Caco-2 (cell line): ENCODE data around the gene SDCBP2. TPM values are rescaled to one million over a fixed set of nuclear protein-coding genes. Genes with fewer than 3 reads are reported as not detected.

Experiments
- BruUV-seq: library from RNA; stranded (reverse); fragments of 400-500 nt; replicated peaks from 2 replicates; lab custom pipeline; 2021; lab: Mats Ljungman, UMichigan
- CTCF ChIA-PET: fragments of 300-600 bp; sonication (Branson Sonifier 250); formaldehyde crosslinking; loops from one replicate; lab custom pipeline; 2022; ENCODE audit warnings: antibody characterized with exemption; lab: Charles Lee
- POLR2A ChIA-PET: fragments of 300-600 bp; sonication (Branson Sonifier 250); formaldehyde crosslinking; loops from one replicate; lab custom pipeline; 2022; ENCODE audit warnings: antibody characterized with exemption; lab: Charles Lee
- DNase-seq, 2 experiments: peaks; one replicate each; pipeline versions ENCODE4 v3.0.0 to v3.0.0-alpha.2; 2020 to 2022
- H3K27me3 ChIP-seq: replicated peaks from 2 replicates; pipeline ENCODE4 v1.6.0; 2011; ENCODE audit warnings: low read length; ENCODE audit not compliant: control insufficient read depth, insufficient read depth
- H3K36me3 ChIP-seq: 2 replicates; pipeline ENCODE4 v1.5.1; 2011; ENCODE audit warnings: low read length; ENCODE audit not compliant: control insufficient read depth, insufficient read depth
- H3K4me1 ChIP-seq: fragments of 250-450 bp; sonication (Bioruptor Pico); 2 replicates; pipeline ENCODE4 v1.5.1; 2020; ENCODE audit warnings: mild to moderate bottlenecking
- H3K4me3 ChIP-seq: 2 replicates; pipeline ENCODE4 v1.5.1; 2011; ENCODE audit warnings: low read depth, mild to moderate bottlenecking, control low read depth, low read length
- H3K9me3 ChIP-seq: fragments of 250-450 bp; sonication (Bioruptor Pico); 2 replicates; pipeline ENCODE4 v1.5.1; 2020; ENCODE audit warnings: mild to moderate bottlenecking, moderate library complexity
- H3K27ac Mint-ChIP-seq: one replicate; pipeline ENCODE4 v1.8.0; 2022; ENCODE audit warnings: mixed read lengths; ENCODE audit not compliant: unreplicated experiment
- H3K27me3 Mint-ChIP-seq: one replicate; pipeline ENCODE4 v1.8.0; 2022; ENCODE audit warnings: mixed read lengths; ENCODE audit not compliant: insufficient read depth, unreplicated experiment
- H3K36me3 Mint-ChIP-seq: one replicate; pipeline ENCODE4 v1.8.0; 2022; ENCODE audit warnings: mild to moderate bottlenecking, mixed read lengths; ENCODE audit not compliant: insufficient read depth, unreplicated experiment
- H3K4me1 Mint-ChIP-seq: one replicate; pipeline ENCODE4 v1.8.0; 2022; ENCODE audit warnings: low read depth, mixed read lengths; ENCODE audit not compliant: unreplicated experiment
- H3K4me3 Mint-ChIP-seq: one replicate; pipeline ENCODE4 v1.8.0; 2022; ENCODE audit warnings: mild to moderate bottlenecking, moderate library complexity, mixed read lengths; ENCODE audit not compliant: unreplicated experiment
- H3K9me3 Mint-ChIP-seq: one replicate; pipeline ENCODE4 v1.8.0; 2022; ENCODE audit warnings: mixed read lengths; ENCODE audit not compliant: unreplicated experiment
- CTCF ChIP-seq, 2 experiments: fragments of 200-600 bp in 1 of 2; IDR thresholded peaks; 1 replicate in 1 of 2; 2 replicates in 1 of 2; pipeline versions ENCODE4 v1.5.1 to v1.8.0; 2011 to 2022; ENCODE audit warnings: antibody characterized with exemption in 1 of 2, control low read depth in 1 of 2, inconsistent platforms in 1 of 2, low read depth in 1 of 2, low read length in 1 of 2, mild to moderate bottlenecking in 1 of 2, moderate library complexity in 1 of 2; ENCODE audit not compliant: insufficient read depth in 1 of 2, severe bottlenecking in 1 of 2, unreplicated experiment in 1 of 2
- intact Hi-C: fragments of 100-400 bp; cut with micrococcal nuclease; formaldehyde crosslinking; loops from one replicate; pipeline ENCODE4 v1.10.0; 2022; ENCODE audit not compliant: unreplicated experiment
- total RNA-seq: library from RNA; stranded (reverse); gene quantifications from 2 replicates; pipeline ENCODE4 v1.2.3, GENCODE V29; 2022

Gene SDCBP2
- total RNA-seq, 1 experiment from 2014 or later, result 2.0 TPM

GRCh38 chr20:1307571-1307971 is 21.4 kb downstream of the SDCBP2 start:
- no peak for TF ChIP-seq CTCF (IDR thresholded peaks at IDR 0.05; ENCODE audit: insufficient read depth in 1 of 2, low read depth in 1 of 2, low read length in 1 of 2, severe bottlenecking in 1 of 2, unreplicated experiment in 1 of 2)
- Mint-ChIP-seq H3K4me3 (no peak overlapping the region), H3K27me3 (peaks cover under 1% of the 10 kb centered on the region), H3K36me3 (no peaks in the 10 kb centered on the region), H3K27ac (no peak overlapping the region), H3K4me1 (no peaks in the 10 kb centered on the region), H3K9me3 (no peaks in the 10 kb centered on the region)
- H3K36me3 ChIP-seq, result no peaks in the 10 kb centered on the region
- BruUV-seq, result no TSS peak
- no peak overlapping the region for H3K4me3 ChIP-seq
- DNase-seq, result no peak
- CTCF ChIA-PET, result no interaction called here
- H3K9me3 ChIP-seq, result no peaks in the 10 kb centered on the region
- H3K4me1 ChIP-seq, result no peaks in the 10 kb centered on the region
- POLR2A ChIA-PET, result no interaction called here
- no peaks in the 10 kb centered on the region for H3K27me3 ChIP-seq
- intact Hi-C loops, result no loop called here

- Histone ChIP-seq H3K9me3 (no peaks in the 10 kb centered on the region), H3K4me3 (no peak overlapping the region), H3K4me1 (no peaks in the 10 kb centered on the region), H3K27me3 (no peaks in the 10 kb centered on the region), H3K36me3 (no peaks in the 10 kb centered on the region)
- no TSS peak for BruUV-seq
- intact Hi-C loops, result no loop called here
- CTCF ChIA-PET, result no interaction called here
- DNase-seq, result no peak
- POLR2A ChIA-PET, result no interaction called here
- no peaks in the 10 kb centered on the region for H3K36me3 Mint-ChIP-seq
- H3K4me1 Mint-ChIP-seq, result no peaks in the 10 kb centered on the region
- no peak for TF ChIP-seq CTCF (IDR thresholded peaks at IDR 0.05; ENCODE audit: insufficient read depth in 1 of 2, low read depth in 1 of 2, low read length in 1 of 2, severe bottlenecking in 1 of 2, unreplicated experiment in 1 of 2)
- H3K4me3 Mint-ChIP-seq, result no peak overlapping the region
- H3K9me3 Mint-ChIP-seq, result no peaks in the 10 kb centered on the region
- no peak overlapping the region for H3K27ac Mint-ChIP-seq
- peaks cover 3% of the 10 kb centered on the region for H3K27me3 Mint-ChIP-seq
Measured at GRCh38 chr20:1307171-1307570, 21.8 kb downstream of the SDCBP2 start.

- no peak overlapping the region for H3K27ac Mint-ChIP-seq
- no peaks in the 10 kb centered on the region for H3K9me3 Mint-ChIP-seq
- H3K36me3 ChIP-seq, result no peaks in the 10 kb centered on the region
- no peaks in the 10 kb centered on the region for H3K36me3 Mint-ChIP-seq
- no peak overlapping the region for H3K4me3 Mint-ChIP-seq
- no peak for TF ChIP-seq CTCF (IDR thresholded peaks at IDR 0.05; ENCODE audit: insufficient read depth in 1 of 2, low read depth in 1 of 2, low read length in 1 of 2, severe bottlenecking in 1 of 2, unreplicated experiment in 1 of 2)
- no peaks in the 10 kb centered on the region for H3K4me1 ChIP-seq
- H3K4me1 Mint-ChIP-seq, result no peaks in the 10 kb centered on the region
- H3K4me3 ChIP-seq, result no peak overlapping the region
- intact Hi-C loops, result no loop called here
- no peak for DNase-seq
- ChIA-PET POLR2A (no interaction called here), CTCF (no interaction called here)
- no peaks in the 10 kb centered on the region for H3K27me3 ChIP-seq
- peaks cover 3% of the 10 kb centered on the region for H3K27me3 Mint-ChIP-seq
- no TSS peak for BruUV-seq
- no peaks in the 10 kb centered on the region for H3K9me3 ChIP-seq
Measured at GRCh38 chr20:1306316-1307135, 22.4 kb downstream of the SDCBP2 start.
